Cerebellar cortex (tissue), 1 donor: ENCODE results near the gene EIF2AK3.

Experiments
- DNase-seq: peaks from one replicate; pipeline ENCODE4 v3.0.0-alpha.2; 2015; ENCODE audit warnings: low spot score

The EIF2AK3 gene

DNA sequence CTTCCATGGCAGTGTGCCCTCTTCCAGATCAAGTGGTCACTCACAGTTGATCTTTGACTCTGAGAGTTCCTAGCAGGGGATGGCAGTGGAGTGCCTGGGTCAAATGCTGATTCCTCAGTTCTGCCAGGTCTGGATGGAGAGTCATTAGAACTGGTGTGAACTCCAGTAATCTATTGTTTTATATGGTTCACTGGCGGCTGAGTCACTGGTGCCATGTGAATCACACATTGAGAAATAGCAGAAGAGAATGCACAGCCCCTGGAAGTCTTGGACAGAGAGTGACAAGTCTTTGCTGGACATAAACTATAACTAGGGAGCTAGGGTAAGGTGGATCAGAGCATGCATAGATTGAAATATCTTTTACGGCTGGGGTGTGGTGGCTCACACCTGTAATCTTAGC lies 86.9 kb downstream of the EIF2AK3 start:
- no peak for DNase-seq

DNA sequence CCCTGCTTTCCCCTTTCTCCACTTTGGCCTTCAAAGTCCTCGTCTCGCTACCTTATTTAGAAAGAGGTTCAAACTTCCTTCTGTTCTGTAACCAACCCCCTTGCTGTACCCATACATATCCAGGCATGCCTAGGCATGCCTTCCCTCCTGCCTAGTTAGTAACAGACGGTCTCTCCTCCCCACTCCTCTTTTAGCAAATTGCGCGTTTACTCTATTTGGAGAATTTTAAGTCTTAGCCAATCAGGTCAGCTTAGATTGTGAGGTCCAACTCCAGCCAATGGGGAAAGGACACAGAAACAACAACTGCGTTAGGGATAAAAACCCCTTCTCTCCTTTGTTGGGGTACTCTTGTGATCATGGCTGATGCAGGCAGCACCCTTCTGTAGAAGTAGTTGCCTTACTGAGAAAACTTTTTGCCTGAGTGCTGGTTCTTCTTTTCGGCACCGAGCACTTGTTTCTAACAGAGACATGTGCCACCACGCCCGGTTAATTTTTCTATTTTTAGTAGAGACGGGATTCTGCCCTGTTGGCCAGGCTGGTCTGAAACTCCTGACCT lies 88.8 kb downstream of the EIF2AK3 start:
- no peak for DNase-seq

DNA sequence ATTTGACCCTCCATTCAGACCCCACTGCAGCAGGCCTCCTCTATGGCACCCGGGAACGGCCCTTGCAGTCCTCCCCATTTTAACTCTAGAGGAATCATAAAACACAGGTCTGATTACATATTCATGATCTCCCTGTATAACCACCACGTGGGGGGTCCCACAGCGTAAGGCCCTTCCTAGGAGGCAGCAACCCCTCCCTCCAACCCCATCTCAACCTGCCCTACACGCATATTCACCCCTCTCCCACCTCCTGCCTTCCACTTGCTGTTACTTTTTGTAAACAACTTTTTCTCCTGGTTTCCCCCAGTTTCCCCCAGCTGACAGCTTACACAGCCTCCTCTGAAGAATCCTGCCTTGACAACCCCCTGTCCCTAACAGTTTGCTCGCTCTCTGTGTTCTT lies 89.6 kb downstream of the EIF2AK3 start:
- no peak for DNase-seq

DNA sequence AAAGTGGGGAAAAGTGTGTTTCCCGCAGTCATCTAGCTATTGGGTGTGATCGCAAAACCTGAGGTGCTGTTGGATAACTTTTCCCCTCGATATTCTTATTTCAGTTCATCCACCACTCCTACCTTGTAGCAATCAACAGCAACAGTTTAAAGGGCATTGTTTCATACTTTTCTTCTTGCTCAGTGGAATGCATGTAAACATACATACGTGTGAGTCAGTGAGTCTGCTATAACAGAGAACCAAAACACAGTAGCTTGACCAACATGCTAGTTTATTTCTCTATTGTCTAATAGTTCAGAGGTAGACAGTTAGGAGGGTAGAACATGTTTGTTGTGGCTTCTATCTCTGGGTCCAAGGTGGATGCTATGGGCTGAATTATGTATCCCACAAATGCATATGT lies 97.2 kb downstream of the EIF2AK3 start:
- DNase-seq = no peak

DNA sequence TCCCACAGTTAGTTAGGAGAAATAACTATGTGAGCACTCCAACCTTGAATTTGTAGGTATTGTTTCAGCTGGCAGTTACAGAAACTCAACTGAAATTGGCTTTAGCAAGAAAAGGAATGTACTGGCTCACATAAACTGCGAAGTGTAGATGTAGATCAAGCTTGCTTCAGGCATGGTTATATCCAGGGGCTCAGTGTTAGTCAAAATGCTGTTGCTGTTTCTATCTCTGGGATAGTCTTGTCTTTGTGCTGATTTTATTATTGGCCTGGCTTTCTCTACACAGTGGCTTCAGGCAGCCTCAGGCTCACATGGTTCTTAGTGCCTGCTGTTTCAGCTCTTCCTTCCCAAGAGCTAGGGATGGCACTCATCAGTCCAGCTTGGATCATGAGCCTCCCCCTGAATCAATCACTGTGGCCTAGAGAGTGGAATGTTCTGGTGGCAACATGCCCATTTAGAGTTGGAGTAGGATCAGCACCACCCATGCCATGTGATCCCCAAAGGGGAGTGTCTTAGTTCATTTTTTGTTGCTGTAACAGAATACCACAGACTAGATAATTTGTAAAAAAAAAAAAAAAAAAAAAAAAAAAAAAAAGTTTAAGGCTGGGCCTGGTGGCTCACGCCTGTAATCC lies 105.7 kb downstream of the EIF2AK3 start:
- no peak for DNase-seq

DNA sequence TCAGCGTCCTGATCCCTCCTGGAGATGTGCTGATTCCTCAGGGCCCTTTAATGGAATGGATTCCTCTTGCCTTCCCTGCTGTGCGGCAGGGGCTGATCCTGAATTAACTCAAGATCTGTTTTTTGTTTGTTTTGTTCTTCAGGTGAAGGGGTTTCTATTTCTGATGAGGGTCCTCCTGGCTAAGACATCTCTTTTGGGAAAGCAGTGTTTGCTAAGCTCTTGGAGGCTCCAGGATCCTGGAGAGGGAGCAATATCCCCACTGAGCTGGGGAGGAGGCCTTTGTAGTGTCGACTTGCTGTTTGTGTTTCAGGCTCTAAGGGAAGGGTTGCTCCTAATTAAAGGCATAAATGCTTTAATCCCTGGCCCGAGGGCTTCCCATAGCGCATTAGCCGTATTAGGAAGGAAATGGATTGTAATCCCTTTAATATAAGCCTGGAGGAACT lies 109.5 kb downstream of the EIF2AK3 start:
- DNase-seq = no peak
